ENCODE results near the gene STAT5B.

Gene STAT5B

GRCh38 chr17:42286411-42287221, 10.4 kb upstream of the STAT5B start:
- Histone ChIP-seq H2BK120ac (ENCODE audit: insufficient read depth, low read length, poor library complexity) (no peak overlapping the region), H3K27me3 (ENCODE audit: insufficient read depth, low read length) (peaks cover 17% of the 10 kb centered on the region), H4K91ac (ENCODE audit: low read depth, low read length) (no peak overlapping the region), H3K14ac (ENCODE audit: low read length) (no peak overlapping the region), H3K4me2 (ENCODE audit: low read length) (no peak overlapping the region), H2BK12ac (ENCODE audit: low read length) (no peak overlapping the region), H3K27ac (ENCODE audit: low read depth, low read length) (no peak overlapping the region), H3K4ac (ENCODE audit: low read depth, low read length) (no peak overlapping the region), H3K79me2 (ENCODE audit: control insufficient read depth, insufficient read depth, low read length, poor library complexity) (no peaks in the 10 kb centered on the region), H4K12ac (ENCODE audit: low read depth, low read length) (no peak overlapping the region), H3K9me3 (ENCODE audit: insufficient read depth, low read depth, low read length) (peaks cover 1% of the 10 kb centered on the region), H3K4me1 (ENCODE audit: control insufficient read depth in 1 of 2, insufficient read depth in 2 of 2, low read length in 2 of 2) (peaks cover 3 to 4% of the 10 kb centered on the region in 2 experiments), H3K79me1 (ENCODE audit: low read length) (no peaks in the 10 kb centered on the region), H2BK5ac (ENCODE audit: low read depth, low read length, poor library complexity) (no peak overlapping the region), H3K9ac (ENCODE audit: low read length) (no peak overlapping the region), H3K36me3 (ENCODE audit: control insufficient read depth in 1 of 2, insufficient read depth in 2 of 2, low read length in 2 of 2) (no peaks in the 10 kb centered on the region), H2AK5ac (ENCODE audit: low read length) (no peak overlapping the region), H3K18ac (ENCODE audit: low read length) (no peak overlapping the region), H3K23ac (ENCODE audit: low read length) (no peak overlapping the region), H4K8ac (ENCODE audit: low read depth, low read length) (no peak overlapping the region), H2AFZ (ENCODE audit: insufficient read depth, low read length, poor library complexity) (no peak overlapping the region), H3K4me3 (ENCODE audit: low read depth, low read length) (no peak overlapping the region)
- WGBS (ENCODE audit: extremely low coverage, insufficient coverage, insufficient read length), result no CpG with 5 or more reads among the region's 5 CpGs
- DNase-seq, result no peak

GRCh38 chr17:42285346-42286050, 9.3 kb upstream of the STAT5B start:
- no peak overlapping the region for H2BK120ac ChIP-seq (ENCODE audit: insufficient read depth, low read length, poor library complexity)
- no peak overlapping the region for H3K4me2 ChIP-seq (ENCODE audit: low read length)
- H4K8ac ChIP-seq (ENCODE audit: low read depth, low read length), result no peak overlapping the region
- no peak overlapping the region for H2BK5ac ChIP-seq (ENCODE audit: low read depth, low read length, poor library complexity)
- no peaks in the 10 kb centered on the region for H3K36me3 ChIP-seq (ENCODE audit: control insufficient read depth in 1 of 2, insufficient read depth in 2 of 2, low read length in 2 of 2)
- H3K79me2 ChIP-seq (ENCODE audit: control insufficient read depth, insufficient read depth, low read length, poor library complexity), result no peaks in the 10 kb centered on the region
- H3K4me3 ChIP-seq (ENCODE audit: low read depth, low read length), result no peak overlapping the region
- no CpG with 5 or more reads among the region's 11 CpGs for WGBS (ENCODE audit: extremely low coverage, insufficient coverage, insufficient read length)
- H3K18ac ChIP-seq (ENCODE audit: low read length), result no peak overlapping the region
- no peak overlapping the region for H2BK12ac ChIP-seq (ENCODE audit: low read length)
- H3K4ac ChIP-seq (ENCODE audit: low read depth, low read length), result no peak overlapping the region
- H3K9ac ChIP-seq (ENCODE audit: low read length), result no peak overlapping the region
- H3K27me3 ChIP-seq (ENCODE audit: insufficient read depth, low read length), result peaks cover 17% of the 10 kb centered on the region
- peaks cover 3 to 4% of the 10 kb centered on the region in 2 experiments for H3K4me1 ChIP-seq (ENCODE audit: control insufficient read depth in 1 of 2, insufficient read depth in 2 of 2, low read length in 2 of 2)
- no peak for DNase-seq
- no peak overlapping the region for H4K91ac ChIP-seq (ENCODE audit: low read depth, low read length)
- H3K23ac ChIP-seq (ENCODE audit: low read length), result no peak overlapping the region
- H4K12ac ChIP-seq (ENCODE audit: low read depth, low read length), result no peak overlapping the region
- H3K14ac ChIP-seq (ENCODE audit: low read length), result no peak overlapping the region
- H3K27ac ChIP-seq (ENCODE audit: low read depth, low read length), result no peak overlapping the region
- peaks cover 1% of the 10 kb centered on the region for H3K9me3 ChIP-seq (ENCODE audit: insufficient read depth, low read depth, low read length)
- H2AK5ac ChIP-seq (ENCODE audit: low read length), result no peak overlapping the region
- no peaks in the 10 kb centered on the region for H3K79me1 ChIP-seq (ENCODE audit: low read length)
- H2AFZ ChIP-seq (ENCODE audit: insufficient read depth, low read length, poor library complexity), result no peak overlapping the region

GRCh38 chr17:42284566-42284965, 8.4 kb upstream of the STAT5B start:
- Histone ChIP-seq H3K27me3 (ENCODE audit: insufficient read depth, low read length) (peaks cover 17% of the 10 kb centered on the region), H2BK120ac (ENCODE audit: insufficient read depth, low read length, poor library complexity) (no peak overlapping the region), H3K14ac (ENCODE audit: low read length) (no peak overlapping the region), H3K9ac (ENCODE audit: low read length) (no peak overlapping the region), H4K8ac (ENCODE audit: low read depth, low read length) (no peak overlapping the region), H3K18ac (ENCODE audit: low read length) (no peak overlapping the region), H2AK5ac (ENCODE audit: low read length) (no peak overlapping the region), H3K4me3 (ENCODE audit: low read depth, low read length) (no peak overlapping the region), H3K4ac (ENCODE audit: low read depth, low read length) (no peak overlapping the region), H3K79me2 (ENCODE audit: control insufficient read depth, insufficient read depth, low read length, poor library complexity) (no peaks in the 10 kb centered on the region), H3K27ac (ENCODE audit: low read depth, low read length) (no peak overlapping the region), H2BK5ac (ENCODE audit: low read depth, low read length, poor library complexity) (no peak overlapping the region), H3K23ac (ENCODE audit: low read length) (no peak overlapping the region), H3K9me3 (ENCODE audit: insufficient read depth, low read depth, low read length) (peaks cover 1% of the 10 kb centered on the region), H3K79me1 (ENCODE audit: low read length) (no peaks in the 10 kb centered on the region), H3K36me3 (ENCODE audit: control insufficient read depth in 1 of 2, insufficient read depth in 2 of 2, low read length in 2 of 2) (no peaks in the 10 kb centered on the region), H4K91ac (ENCODE audit: low read depth, low read length) (no peak overlapping the region), H2AFZ (ENCODE audit: insufficient read depth, low read length, poor library complexity) (no peak overlapping the region), H4K12ac (ENCODE audit: low read depth, low read length) (no peak overlapping the region), H2BK12ac (ENCODE audit: low read length) (no peak overlapping the region), H3K4me2 (ENCODE audit: low read length) (no peak overlapping the region), H3K4me1 (ENCODE audit: control insufficient read depth in 1 of 2, insufficient read depth in 2 of 2, low read length in 2 of 2) (peaks cover 3 to 4% of the 10 kb centered on the region in 2 experiments)
- no CpG with 5 or more reads among the region's 7 CpGs for WGBS (ENCODE audit: extremely low coverage, insufficient coverage, insufficient read length)
- no peak for DNase-seq

GRCh38 chr17:42284024-42284369, 7.8 kb upstream of the STAT5B start:
- Histone ChIP-seq H3K4me2 (ENCODE audit: low read length) (no peak overlapping the region), H3K9me3 (ENCODE audit: insufficient read depth, low read depth, low read length) (peaks cover 1% of the 10 kb centered on the region), H2AK5ac (ENCODE audit: low read length) (no peak overlapping the region), H2AFZ (ENCODE audit: insufficient read depth, low read length, poor library complexity) (no peak overlapping the region), H3K27me3 (ENCODE audit: insufficient read depth, low read length) (peaks cover 14% of the 10 kb centered on the region), H4K8ac (ENCODE audit: low read depth, low read length) (no peak overlapping the region), H2BK12ac (ENCODE audit: low read length) (no peak overlapping the region), H4K12ac (ENCODE audit: low read depth, low read length) (no peak overlapping the region), H3K18ac (ENCODE audit: low read length) (no peak overlapping the region), H3K36me3 (ENCODE audit: control insufficient read depth in 1 of 2, insufficient read depth in 2 of 2, low read length in 2 of 2) (no peaks in the 10 kb centered on the region), H3K27ac (ENCODE audit: low read depth, low read length) (no peak overlapping the region), H3K79me2 (ENCODE audit: control insufficient read depth, insufficient read depth, low read length, poor library complexity) (no peaks in the 10 kb centered on the region), H2BK120ac (ENCODE audit: insufficient read depth, low read length, poor library complexity) (no peak overlapping the region), H3K23ac (ENCODE audit: low read length) (no peak overlapping the region), H3K4me3 (ENCODE audit: low read depth, low read length) (no peak overlapping the region), H3K14ac (ENCODE audit: low read length) (no peak overlapping the region), H3K9ac (ENCODE audit: low read length) (no peak overlapping the region), H3K79me1 (ENCODE audit: low read length) (no peaks in the 10 kb centered on the region), H3K4ac (ENCODE audit: low read depth, low read length) (no peak overlapping the region), H3K4me1 (ENCODE audit: control insufficient read depth in 1 of 2, insufficient read depth in 2 of 2, low read length in 2 of 2) (peaks cover 3 to 4% of the 10 kb centered on the region in 2 experiments), H2BK5ac (ENCODE audit: low read depth, low read length, poor library complexity) (no peak overlapping the region), H4K91ac (ENCODE audit: low read depth, low read length) (no peak overlapping the region)
- no peak for DNase-seq
- WGBS (ENCODE audit: extremely low coverage, insufficient coverage, insufficient read length), result no CpG with 5 or more reads among the region's 5 CpGs
